GM18520 (cell line): Measurements from ENCODE around the gene NECAB3.
"Not testable (repeated sequence)": the region's sequence is repeated elsewhere in the genome, so short reads cannot be mapped to it uniquely, and the experiment has no call there.

Experiments
- ATAC-seq: cut with Tn5 transposase; IDR thresholded peaks from one replicate; pipeline ENCODE4 v1.9.1; 2021; ENCODE audit not compliant: unreplicated experiment

The NECAB3 gene

DNA sequence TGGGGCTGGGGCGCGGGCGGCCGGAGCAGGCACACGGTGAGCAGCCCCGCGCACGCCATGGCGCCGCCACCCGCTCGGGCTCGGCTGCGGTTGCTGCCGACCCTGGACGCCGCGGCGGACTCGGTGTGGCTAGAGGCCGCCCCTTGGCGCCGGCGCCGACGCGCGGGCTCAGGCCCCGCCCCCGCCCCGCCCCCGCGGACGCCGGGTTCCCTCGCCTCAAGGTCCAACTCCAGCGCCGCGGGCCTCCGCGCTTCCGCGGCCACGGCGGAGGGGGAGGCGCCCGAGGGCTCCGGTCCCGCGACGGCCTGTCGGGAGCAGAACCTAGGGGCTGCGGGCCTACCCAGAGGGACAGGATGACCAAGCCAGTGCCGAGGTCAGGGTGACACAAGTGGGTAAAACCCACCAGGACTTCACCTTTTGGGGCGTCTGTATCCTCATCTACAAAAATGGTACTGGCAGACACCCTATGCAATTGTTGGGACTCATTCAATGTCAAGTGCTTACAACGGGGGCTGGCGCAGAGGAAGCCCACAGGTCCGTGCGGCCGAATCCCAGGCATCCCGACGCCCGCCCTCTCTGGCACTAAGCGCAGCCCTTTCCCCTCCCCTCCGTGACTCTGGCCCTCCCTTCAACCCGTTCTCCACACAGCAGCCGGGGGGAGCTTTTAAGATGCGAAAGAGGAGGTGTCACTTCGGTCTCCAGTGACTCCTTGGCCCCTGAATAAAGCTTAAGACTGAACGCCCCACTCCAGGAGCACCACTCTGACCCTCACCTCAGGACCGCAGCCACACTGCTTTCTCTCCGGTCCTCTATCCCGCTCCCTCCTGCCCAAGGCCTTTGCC, at the start of gene NECAB3:
TSS of gene NECAB3 (minus strand) at position 135 of the 842 bp plus-strand sequence. CDS start at position 59, 76 bp downstream.
- ATAC-seq = peak; percentile 42

- no peak for ATAC-seq
Observed at GRCh38 chr20:33721391-33722140, 47.3 kb upstream of the NECAB3 start.

GRCh38 chr20:33719989-33720709, 45.9 kb upstream of the NECAB3 start, which contains the start of gene PXMP4:
Gene PXMP4 (minus strand): TSS chr20:33720310. CDS start chr20:33720207, 103 bp downstream.
- peak; percentile 99 for ATAC-seq

DNA sequence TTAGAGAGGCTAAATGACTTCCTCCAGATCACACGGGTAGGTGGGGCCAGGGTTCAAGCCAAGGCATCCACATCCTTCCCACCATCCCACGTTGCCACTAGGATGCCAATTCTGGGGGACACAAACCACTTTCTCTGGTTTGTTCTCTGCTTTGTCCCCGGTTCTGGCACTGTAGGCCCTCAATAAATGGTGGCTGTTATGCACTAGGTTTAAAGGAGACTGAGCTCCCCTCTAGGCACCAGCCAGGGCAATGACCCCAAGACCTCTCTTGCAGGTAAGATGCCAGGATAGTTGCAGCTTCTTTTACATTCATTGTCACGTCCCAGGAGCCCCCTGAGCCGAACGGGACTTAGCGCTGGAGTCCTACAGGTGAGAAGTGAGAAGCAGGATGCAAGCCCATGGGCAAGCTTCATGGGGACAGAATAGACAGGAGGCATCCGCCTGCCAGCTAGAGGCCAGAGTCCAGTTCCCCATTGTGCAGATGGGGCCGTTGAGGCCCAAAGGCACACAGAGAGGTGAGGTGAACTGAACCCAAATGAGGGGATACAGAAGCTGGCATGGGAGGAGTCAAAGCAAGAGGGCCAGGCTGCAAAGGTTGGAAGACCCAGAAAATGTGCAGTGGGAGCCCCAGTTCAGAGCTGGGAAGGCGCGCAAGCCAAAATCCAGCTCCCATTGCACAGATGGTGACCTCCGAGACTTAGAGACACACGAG, 45.2 kb upstream of the NECAB3 start:
- ATAC-seq = no peak

DNA sequence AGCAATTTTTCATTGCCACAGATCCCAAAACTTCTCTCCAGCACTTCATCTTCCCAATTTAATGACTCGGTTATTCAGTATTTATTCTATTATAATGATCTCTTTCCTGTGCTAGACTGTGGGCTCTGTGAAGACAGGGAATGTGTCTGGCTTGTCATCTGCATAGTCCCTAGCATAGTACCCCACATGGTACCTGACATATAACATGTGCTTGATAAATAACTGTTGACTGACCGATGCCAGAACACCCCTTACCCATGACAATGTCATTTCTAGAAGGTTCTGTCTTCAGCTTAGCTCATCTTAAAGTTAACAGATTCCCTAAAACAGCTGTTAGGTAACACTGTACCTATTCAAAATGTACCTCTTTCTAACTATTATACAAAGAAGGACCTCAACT, 42.3 kb upstream of the NECAB3 start:
- ATAC-seq = no peak

GRCh38 chr20:33713865-33714367, 39.7 kb upstream of the NECAB3 start:
- ATAC-seq = no peak

- no peak for ATAC-seq
Observed at GRCh38 chr20:33711446-33711738, 37.2 kb upstream of the NECAB3 start.

- ATAC-seq = no peak
Observed at GRCh38 chr20:33710681-33711445, 36.6 kb upstream of the NECAB3 start.

- no peak for ATAC-seq
Observed at GRCh38 chr20:33709905-33710541, 35.8 kb upstream of the NECAB3 start.

- ATAC-seq = no peak
Observed at GRCh38 chr20:33709398-33709797, 35.2 kb upstream of the NECAB3 start.

DNA sequence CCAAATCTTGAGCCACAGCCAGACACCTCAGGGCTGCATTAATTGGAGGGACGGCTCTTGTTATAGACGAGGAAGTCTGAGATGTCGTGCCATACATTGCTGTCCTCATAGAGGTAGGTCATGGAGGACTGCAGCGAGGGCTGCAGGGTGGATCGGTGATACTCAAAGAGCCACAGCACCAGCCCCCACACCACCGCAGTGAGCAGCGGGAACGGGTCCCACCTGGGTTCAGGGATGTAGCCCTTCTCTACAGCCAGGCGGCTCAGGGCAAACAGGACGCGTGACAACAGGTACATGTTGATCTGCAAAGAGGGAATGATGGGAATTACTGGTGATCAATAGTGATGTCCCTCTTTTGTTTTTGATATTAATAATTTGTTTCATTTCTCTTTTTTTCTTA, 33.4 kb upstream of the NECAB3 start:
- ATAC-seq = no peak

GRCh38 chr20:33704197-33704924, 30.1 kb upstream of the NECAB3 start:
- ATAC-seq = no peak

DNA sequence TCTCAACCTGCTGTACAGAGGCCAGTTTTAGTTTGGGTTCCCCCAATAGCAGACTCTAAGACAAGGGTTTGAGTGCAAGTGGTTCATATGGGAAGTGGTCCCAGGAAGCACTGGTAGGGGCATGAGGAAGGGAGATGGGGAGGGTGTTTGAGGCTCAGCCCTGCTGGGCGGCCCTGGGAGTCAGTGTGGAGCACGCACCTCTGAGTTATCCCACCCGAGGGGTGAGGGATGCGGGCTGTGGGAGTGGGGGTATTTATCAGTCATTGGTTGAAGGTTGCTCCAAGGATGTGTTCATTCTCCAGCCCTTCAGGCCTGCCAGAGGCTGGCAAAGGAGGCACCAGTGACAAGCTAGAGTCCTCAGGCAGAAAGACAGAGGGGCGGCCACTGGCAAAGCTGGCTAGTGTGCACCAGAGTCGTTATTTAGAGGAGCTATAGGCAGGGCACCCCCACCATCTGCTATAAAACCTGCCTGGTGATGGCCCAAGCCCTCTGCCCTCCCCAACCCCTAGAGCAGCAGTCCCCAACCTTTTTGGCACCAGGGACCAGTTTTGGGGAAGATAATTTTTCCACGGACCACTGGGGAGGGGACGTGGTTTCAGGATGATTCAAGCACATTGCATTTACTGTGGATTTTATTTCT, 29.4 kb upstream of the NECAB3 start:
- ATAC-seq = no peak

- no peak for ATAC-seq
Observed at GRCh38 chr20:33702861-33703260, 28.6 kb upstream of the NECAB3 start.

- no peak for ATAC-seq
Observed at GRCh38 chr20:33701629-33702450, 27.6 kb upstream of the NECAB3 start.

DNA sequence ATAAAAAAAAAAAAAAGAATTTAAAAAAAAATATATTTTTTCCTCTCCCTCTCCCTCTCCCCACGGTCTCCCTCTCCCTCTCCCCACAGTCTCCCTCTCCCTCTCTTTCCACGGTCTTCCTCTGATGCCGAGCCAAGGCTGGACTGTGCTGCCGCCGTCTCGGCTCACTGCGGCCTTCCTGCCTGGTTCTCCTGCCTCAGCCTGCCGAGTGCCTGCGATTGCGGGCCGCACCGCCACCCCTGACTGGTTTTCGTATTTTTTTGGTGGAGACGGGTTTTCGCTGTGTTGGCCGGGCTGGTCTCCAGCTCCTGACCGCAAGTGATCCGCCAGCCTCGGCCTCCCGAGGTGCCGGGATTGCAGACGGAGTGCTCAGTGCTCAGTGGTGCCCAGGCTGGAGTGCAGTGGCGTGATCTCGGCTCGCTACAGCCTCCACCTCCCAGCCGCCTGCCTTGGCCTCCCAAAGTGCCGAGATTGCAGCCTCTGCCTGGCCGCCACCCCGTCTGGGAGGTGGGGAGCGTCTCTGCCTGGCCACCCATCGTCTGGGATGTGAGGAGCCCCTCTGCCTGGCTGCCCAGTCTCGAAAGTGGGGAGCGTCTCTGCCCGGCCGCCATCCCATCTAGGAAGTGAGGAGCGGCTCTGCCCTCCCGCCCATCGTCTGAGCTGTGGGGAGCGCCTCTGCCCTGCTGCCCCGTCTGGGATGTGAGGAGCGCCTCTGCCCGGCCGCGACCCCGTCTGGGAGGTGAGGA, 26.6 kb upstream of the NECAB3 start:
- ATAC-seq = not testable (repeated sequence)

DNA sequence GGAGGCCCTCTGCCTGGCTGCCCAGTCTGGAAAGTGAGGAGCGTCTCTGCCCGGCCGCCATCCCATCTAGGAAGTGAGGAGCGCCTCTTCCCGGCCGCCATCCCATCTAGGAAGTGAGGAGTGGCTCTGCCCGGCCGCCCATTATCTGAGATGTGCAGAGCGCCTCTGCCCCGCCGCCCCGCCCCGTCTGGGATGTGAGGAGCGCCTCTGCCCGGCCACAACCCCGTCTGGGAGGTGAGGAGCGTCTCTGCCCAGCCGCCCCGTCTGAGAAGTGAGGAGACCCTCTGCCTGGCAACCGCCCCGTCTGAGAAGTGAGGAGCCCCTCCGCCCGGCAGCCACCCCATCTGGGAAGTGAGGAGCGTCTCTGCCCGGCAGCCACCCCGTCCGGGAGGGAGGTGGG, 24.7 kb upstream of the NECAB3 start:
- ATAC-seq = not testable (repeated sequence)
